Trophoblast cell (in vitro differentiated cells and primary cell): Measurements from ENCODE around the gene EIF2B5.
"Not testable (repeated sequence)": the region's sequence is repeated elsewhere in the genome, so short reads cannot be mapped to it uniquely, and the experiment has no call there.

ENCODE experiments used
- DNase-seq, 2 donors: peaks; one replicate each; pipeline ENCODE4 v3.0.0-alpha.2; 2016
- H2AFZ ChIP-seq: 2 replicates; pipeline ENCODE4 v1.6.1; 2013; ENCODE audit warnings: low read length, moderate library complexity, mild to moderate bottlenecking; ENCODE audit not compliant: insufficient read depth, poor library complexity
- H2AK5ac ChIP-seq: 2 replicates; pipeline ENCODE4 v1.6.1; 2013; ENCODE audit warnings: mild to moderate bottlenecking, low read length
- H2BK120ac ChIP-seq: 2 replicates; pipeline ENCODE4 v1.6.1; 2013; ENCODE audit warnings: low read length, mild to moderate bottlenecking, moderate library complexity; ENCODE audit not compliant: insufficient read depth, poor library complexity
- H2BK12ac ChIP-seq: 2 replicates; pipeline ENCODE4 v1.6.1; 2013; ENCODE audit warnings: mild to moderate bottlenecking, low read length, moderate library complexity
- H2BK5ac ChIP-seq: 2 replicates; pipeline ENCODE4 v1.6.1; 2013; ENCODE audit warnings: low read length, low read depth, moderate library complexity, mild to moderate bottlenecking; ENCODE audit not compliant: poor library complexity
- H3K14ac ChIP-seq: 2 replicates; pipeline ENCODE4 v1.6.1; 2013; ENCODE audit warnings: mild to moderate bottlenecking, low read length
- H3K18ac ChIP-seq: 2 replicates; pipeline ENCODE4 v1.6.1; 2013; ENCODE audit warnings: mild to moderate bottlenecking, low read length
- H3K23ac ChIP-seq: 2 replicates; pipeline ENCODE4 v1.6.1; 2013; ENCODE audit warnings: low read length
- H3K27ac ChIP-seq: 2 replicates; pipeline ENCODE4 v1.5.1; 2013; ENCODE audit warnings: low read depth, mild to moderate bottlenecking, inconsistent platforms, low read length, moderate library complexity
- H3K27me3 ChIP-seq: 2 replicates; pipeline ENCODE4 v1.6.1; 2013; ENCODE audit warnings: inconsistent platforms, mild to moderate bottlenecking, low read length, moderate library complexity; ENCODE audit not compliant: insufficient read depth
- H3K36me3 ChIP-seq, 2 experiments: 1 replicate in 1 of 2; 2 replicates in 1 of 2; pipeline ENCODE4 v1.6.1; 2013; ENCODE audit warnings: low read length in 2 of 2, mild to moderate bottlenecking in 2 of 2, moderate library complexity in 1 of 2; ENCODE audit not compliant: insufficient read depth in 2 of 2, control insufficient read depth in 1 of 2
- H3K4ac ChIP-seq: 2 replicates; pipeline ENCODE4 v1.6.1; 2013; ENCODE audit warnings: low read depth, mild to moderate bottlenecking, low read length, moderate library complexity
- H3K4me1 ChIP-seq, 2 experiments: 1 replicate in 1 of 2; 2 replicates in 1 of 2; pipeline ENCODE4 v1.6.1; 2013; ENCODE audit warnings: low read length in 2 of 2, mild to moderate bottlenecking in 2 of 2, moderate library complexity in 1 of 2; ENCODE audit not compliant: insufficient read depth in 2 of 2, control insufficient read depth in 1 of 2
- H3K4me2 ChIP-seq: 2 replicates; pipeline ENCODE4 v1.6.1; 2013; ENCODE audit warnings: inconsistent platforms, mild to moderate bottlenecking, low read length, moderate library complexity
- H3K4me3 ChIP-seq: 2 replicates; pipeline ENCODE4 v1.5.1; 2013; ENCODE audit warnings: mild to moderate bottlenecking, low read depth, low read length, inconsistent platforms
- H3K79me1 ChIP-seq: one replicate; pipeline ENCODE4 v1.6.1; 2013; ENCODE audit warnings: low read length
- H3K79me2 ChIP-seq: 2 replicates; pipeline ENCODE4 v1.6.1; 2013; ENCODE audit warnings: low read length, mild to moderate bottlenecking; ENCODE audit not compliant: control insufficient read depth, insufficient read depth, poor library complexity
- H3K9ac ChIP-seq: 2 replicates; pipeline ENCODE4 v1.6.1; 2013; ENCODE audit warnings: mild to moderate bottlenecking, low read length
- H3K9me3 ChIP-seq: 2 replicates; pipeline ENCODE4 v1.6.1; 2013; ENCODE audit warnings: low read depth, mild to moderate bottlenecking, control low read depth, inconsistent platforms, low read length; ENCODE audit not compliant: insufficient read depth
- H4K12ac ChIP-seq: 2 replicates; pipeline ENCODE4 v1.6.1; 2013; ENCODE audit warnings: low read depth, mild to moderate bottlenecking, low read length, moderate library complexity
- H4K8ac ChIP-seq: 2 replicates; pipeline ENCODE4 v1.6.1; 2013; ENCODE audit warnings: low read depth, mild to moderate bottlenecking, low read length, moderate library complexity
- H4K91ac ChIP-seq: one replicate; pipeline ENCODE4 v1.6.1; 2013; ENCODE audit warnings: low read depth, mild to moderate bottlenecking, low read length, moderate library complexity
- WGBS: extraction: QIAGEN DNeasy Blood & Tissue Kit; methylation state at CpG from one replicate; pipeline ENCODE4 v1.1.7; 2013; ENCODE audit warnings: missing lambda C conversion rate; ENCODE audit not compliant: insufficient read length, insufficient coverage; ENCODE audit errors: extremely low coverage; 5-methylcytosine and 5-hydroxymethylcytosine counted together

The EIF2B5 gene

GRCh38 chr3:184157206-184157605, 22.0 kb downstream of the EIF2B5 start:
- peaks cover 0 to 4% of the 10 kb centered on the region in 2 experiments for H3K36me3 ChIP-seq
- H2AK5ac ChIP-seq: no peak overlapping the region
- no peak overlapping the region for H2AFZ ChIP-seq
- H3K4me3 ChIP-seq: peak overlapping the region; percentile 97
- peak overlapping the region; percentile 38 for H3K4ac ChIP-seq
- peak; percentile 28 to 37 for DNase-seq
- no peak overlapping the region for H2BK12ac ChIP-seq
- peak overlapping the region; percentile 80 for H3K18ac ChIP-seq
- H4K12ac ChIP-seq: no peak overlapping the region
- no peaks in the 10 kb centered on the region for H3K27me3 ChIP-seq
- peak overlapping the region; percentile 98 for H3K14ac ChIP-seq
- H3K27ac ChIP-seq: peak overlapping the region; percentile 97
- peaks cover 7 to 24% of the 10 kb centered on the region in 2 experiments for H3K4me1 ChIP-seq
- H2BK5ac ChIP-seq: peak overlapping the region; percentile 98
- H3K79me1 ChIP-seq: peaks cover 35% of the 10 kb centered on the region
- peak overlapping the region; percentile 28 for H3K23ac ChIP-seq
- H4K91ac ChIP-seq: peak overlapping the region; percentile 98
- H3K79me2 ChIP-seq: peaks cover 34% of the 10 kb centered on the region
- H2BK120ac ChIP-seq: peak overlapping the region; percentile 97
- peak overlapping the region; percentile 87 for H3K4me2 ChIP-seq
- peak overlapping the region; percentile 96 for H3K9ac ChIP-seq
- no peak overlapping the region for H4K8ac ChIP-seq
- H3K9me3 ChIP-seq: peaks cover under 1% of the 10 kb centered on the region

GRCh38 chr3:184158404-184158803, 23.2 kb downstream of the EIF2B5 start:
- Histone ChIP-seq H3K14ac (peak overlapping the region; percentile 58), H2AK5ac (no peak overlapping the region), H3K36me3 (peaks cover 3 to 7% of the 10 kb centered on the region in 2 experiments), H3K4me2 (no peak overlapping the region), H3K4me3 (no peak overlapping the region), H3K18ac (peak overlapping the region; percentile 48), H2AFZ (peak overlapping the region; percentile 56), H3K4ac (peak overlapping the region; percentile 96), H2BK12ac (no peak overlapping the region), H2BK120ac (peak overlapping the region; percentile 34), H3K79me1 (peaks cover 35% of the 10 kb centered on the region), H3K23ac (no peak overlapping the region), H4K8ac (peak overlapping the region; percentile 64), H3K27ac (peak overlapping the region; percentile 3), H4K12ac (no peak overlapping the region), H3K9me3 (peaks cover 1% of the 10 kb centered on the region), H3K79me2 (peaks cover 34% of the 10 kb centered on the region), H3K9ac (no peak overlapping the region), H4K91ac (no peak overlapping the region), H3K27me3 (no peaks in the 10 kb centered on the region), H2BK5ac (peak overlapping the region; percentile 52), H3K4me1 (peaks cover 7 to 25% of the 10 kb centered on the region in 2 experiments)
- no peak for DNase-seq
- WGBS: no CpG with 5 or more reads among the region's 4 CpGs

- Histone ChIP-seq H3K27me3 (no peaks in the 10 kb centered on the region), H2AFZ (no peak overlapping the region), H4K8ac (peak overlapping the region; percentile 57), H3K18ac (peak overlapping the region; percentile 14), H3K4me3 (no peak overlapping the region), H3K4me1 (peaks cover 7 to 19% of the 10 kb centered on the region in 2 experiments), H3K79me2 (peaks cover 32% of the 10 kb centered on the region), H3K79me1 (peaks cover 28% of the 10 kb centered on the region), H4K91ac (peak overlapping the region; percentile 72), H2BK5ac (peak overlapping the region; percentile 25), H3K36me3 (peaks cover 23 to 27% of the 10 kb centered on the region in 2 experiments), H2BK120ac (peak overlapping the region; percentile 79), H3K4me2 (no peak overlapping the region), H4K12ac (peak overlapping the region; percentile 43), H3K9ac (no peak overlapping the region), H3K27ac (peak overlapping the region; percentile 60), H3K9me3 (peaks cover 1% of the 10 kb centered on the region), H2BK12ac (peak overlapping the region; percentile 34), H3K4ac (peak overlapping the region; percentile 97), H3K23ac (no peak overlapping the region), H3K14ac (peak overlapping the region; percentile 33), H2AK5ac (peak overlapping the region; percentile 55)
- no peak for DNase-seq
- no CpG with 5 or more reads among the region's 2 CpGs for WGBS
Observed at GRCh38 chr3:184160456-184160855, 25.3 kb downstream of the EIF2B5 start.

GRCh38 chr3:184162571-184163070, 27.5 kb downstream of the EIF2B5 start:
- H3K9ac ChIP-seq, H4K91ac ChIP-seq, H4K12ac ChIP-seq, H3K4ac ChIP-seq, H4K8ac ChIP-seq, H2BK120ac ChIP-seq, H3K27me3 ChIP-seq, H3K4me2 ChIP-seq, H2AK5ac ChIP-seq, H3K14ac ChIP-seq, H3K18ac ChIP-seq, H2BK5ac ChIP-seq, H3K23ac ChIP-seq, H2BK12ac ChIP-seq, H3K9me3 ChIP-seq, H3K27ac ChIP-seq, H2AFZ ChIP-seq, H3K4me3 ChIP-seq: not testable (repeated sequence)
- H3K4me1 ChIP-seq: peaks cover 7 to 15% of the 10 kb centered on the region in 2 experiments
- peaks cover 15% of the 10 kb centered on the region for H3K79me2 ChIP-seq
- peaks cover 44 to 45% of the 10 kb centered on the region in 2 experiments for H3K36me3 ChIP-seq
- peaks cover 12% of the 10 kb centered on the region for H3K79me1 ChIP-seq
- peak; percentile 67 to 79 for DNase-seq
- no CpG with 5 or more reads among the region's 8 CpGs for WGBS
